Esophagus mucosa (tissue), 1 donor: ENCODE data around the gene DPP6. TPM values are rescaled to one million over a fixed set of nuclear protein-coding genes. Genes with fewer than 3 reads are reported as not detected.

Source experiments
- ATAC-seq: fragments of 200-7000 bp; cut with Tn5 transposase; one replicate; pipeline ENCODE4 v1.9.1; 2020
- total RNA-seq: library from RNA; stranded (reverse); gene quantifications from one replicate; pipeline ENCODE4 v1.2.4, GENCODE V29; 2023
- donor health status: DM: yes; HTN: yes; CAD: no.

The DPP6 gene
- total RNA-seq, 1 donor from 2014 or later = 0.12 TPM

DNA sequence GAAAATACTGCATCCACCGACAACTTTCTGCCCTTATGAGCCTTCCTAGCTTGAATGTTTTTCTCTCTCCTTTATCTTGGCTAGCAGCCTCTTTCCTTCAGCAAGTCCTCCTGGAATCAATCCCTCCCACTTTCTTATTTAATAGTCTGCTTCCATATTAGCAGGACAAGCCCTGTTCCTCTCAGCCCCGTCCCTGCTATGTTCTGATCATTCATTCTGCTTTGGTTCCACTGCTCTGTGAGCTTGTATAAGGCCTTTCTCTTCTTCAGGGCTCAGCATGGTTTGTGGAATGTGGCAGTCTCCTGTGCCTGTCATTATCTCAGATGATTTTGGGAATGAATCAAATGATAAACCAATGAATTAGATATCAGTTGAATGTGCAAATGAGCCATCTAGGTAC lies 420.1 kb downstream of the DPP6 start:
- ATAC-seq = no peak

DNA sequence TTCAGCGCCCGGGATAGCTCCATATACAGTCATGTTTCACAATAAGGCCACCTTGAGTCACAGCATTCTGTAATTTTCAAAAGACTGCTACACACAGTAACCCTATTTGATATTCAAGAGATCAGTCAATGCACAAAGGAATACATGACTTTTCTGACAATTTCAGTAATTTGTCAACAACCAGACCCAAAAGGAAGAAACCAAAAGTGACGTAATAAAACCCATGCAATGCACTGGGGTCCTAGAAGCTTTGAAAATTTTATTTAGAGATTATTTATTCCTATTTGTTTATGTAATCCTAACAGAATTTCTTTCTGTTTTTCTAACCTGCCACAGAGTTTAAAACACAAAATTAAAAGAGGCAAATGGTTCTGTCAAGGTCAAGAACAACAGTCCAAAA lies 421.2 kb downstream of the DPP6 start:
- ATAC-seq = no peak

GRCh38 chr7:154474903-154475520 lies 422.8 kb downstream of the DPP6 start:
- no peak for ATAC-seq

DNA sequence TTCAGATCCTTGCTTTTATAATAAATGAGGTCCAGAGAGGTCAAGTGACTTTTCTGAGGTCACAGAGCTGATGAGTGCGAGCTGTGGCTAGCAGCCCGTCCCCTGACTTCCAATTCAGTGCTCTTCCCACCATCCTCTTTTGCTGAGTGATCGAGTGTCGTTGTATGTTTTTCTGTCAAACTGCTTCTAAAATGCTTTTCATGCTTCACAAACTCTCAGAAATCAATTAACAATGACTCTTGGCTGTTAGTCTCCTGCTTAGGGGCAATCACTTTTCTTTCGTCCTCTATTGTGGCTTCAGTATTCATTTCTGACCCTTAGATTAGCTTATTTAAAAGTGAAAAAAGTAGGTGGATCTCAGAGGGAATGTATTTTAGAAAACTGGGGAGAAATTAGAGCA lies 423.7 kb downstream of the DPP6 start:
- ATAC-seq = no peak

GRCh38 chr7:154480817-154481216 lies 428.6 kb downstream of the DPP6 start:
- no peak for ATAC-seq

DNA sequence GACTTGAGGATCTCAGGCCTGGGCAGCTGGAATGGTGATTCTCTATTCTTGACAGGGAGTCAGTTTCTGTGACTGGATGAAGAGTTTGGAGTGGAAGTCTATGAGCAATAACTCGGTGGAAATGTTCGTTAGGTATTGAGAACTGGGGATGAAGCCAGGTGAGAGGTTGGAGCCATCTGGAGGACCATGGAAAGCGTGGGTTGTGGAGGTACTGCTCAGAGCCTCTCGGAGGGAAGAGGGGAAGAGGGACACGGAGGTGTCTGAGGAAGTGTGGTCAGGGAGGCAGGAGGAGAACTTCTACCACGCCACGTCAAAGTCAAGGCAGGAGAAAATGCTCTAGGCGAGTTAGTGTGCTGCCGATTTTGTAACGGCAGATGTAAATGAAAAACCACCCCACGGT lies 430.7 kb downstream of the DPP6 start:
- no peak for ATAC-seq

DNA sequence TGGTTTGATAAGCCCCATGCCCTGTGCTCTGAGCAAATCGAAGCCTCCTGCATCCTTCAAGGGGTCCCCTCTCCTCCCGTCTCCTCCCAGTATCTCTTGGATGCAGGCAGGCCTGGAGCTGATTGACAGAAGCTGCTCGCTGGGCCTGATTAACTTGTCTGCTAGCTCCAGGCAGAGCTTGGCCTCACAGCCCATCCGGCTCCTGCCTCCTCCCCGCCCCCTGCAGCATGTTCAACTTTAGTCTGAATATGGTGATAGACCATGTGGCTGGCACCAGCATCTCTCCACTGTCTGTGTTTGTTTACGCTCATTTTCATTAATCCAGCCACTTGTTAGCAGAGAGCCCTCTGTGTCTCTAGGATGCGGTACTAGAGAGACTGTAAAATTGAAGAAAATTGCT lies 432.2 kb downstream of the DPP6 start:
- ATAC-seq = no peak

DNA sequence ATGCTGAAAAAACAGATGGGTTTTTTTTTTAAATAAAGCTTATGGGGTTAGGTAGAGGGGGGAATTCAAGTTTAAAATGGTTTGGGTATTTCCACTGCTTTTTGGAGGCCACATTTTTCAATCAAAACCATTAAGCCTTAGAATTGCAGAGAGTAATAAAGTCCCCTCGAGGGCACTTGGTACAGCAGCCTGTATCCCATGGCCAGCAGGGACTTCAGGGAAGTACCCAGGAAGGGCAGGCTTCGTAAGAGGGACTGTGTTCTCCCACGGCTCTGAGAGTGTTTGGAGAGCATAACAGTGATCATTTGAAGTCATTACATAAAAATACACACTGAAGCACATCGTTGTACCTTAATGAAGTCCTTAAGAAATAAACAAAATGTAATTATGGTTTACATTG lies 432.7 kb downstream of the DPP6 start:
- ATAC-seq = no peak

- no peak for ATAC-seq
Measured at GRCh38 chr7:154489897-154490296, 437.7 kb downstream of the DPP6 start.

- ATAC-seq = no peak
Measured at GRCh38 chr7:154493594-154493993, 441.4 kb downstream of the DPP6 start.

- ATAC-seq = no peak
Measured at GRCh38 chr7:154497751-154498150, 445.6 kb downstream of the DPP6 start.

DNA sequence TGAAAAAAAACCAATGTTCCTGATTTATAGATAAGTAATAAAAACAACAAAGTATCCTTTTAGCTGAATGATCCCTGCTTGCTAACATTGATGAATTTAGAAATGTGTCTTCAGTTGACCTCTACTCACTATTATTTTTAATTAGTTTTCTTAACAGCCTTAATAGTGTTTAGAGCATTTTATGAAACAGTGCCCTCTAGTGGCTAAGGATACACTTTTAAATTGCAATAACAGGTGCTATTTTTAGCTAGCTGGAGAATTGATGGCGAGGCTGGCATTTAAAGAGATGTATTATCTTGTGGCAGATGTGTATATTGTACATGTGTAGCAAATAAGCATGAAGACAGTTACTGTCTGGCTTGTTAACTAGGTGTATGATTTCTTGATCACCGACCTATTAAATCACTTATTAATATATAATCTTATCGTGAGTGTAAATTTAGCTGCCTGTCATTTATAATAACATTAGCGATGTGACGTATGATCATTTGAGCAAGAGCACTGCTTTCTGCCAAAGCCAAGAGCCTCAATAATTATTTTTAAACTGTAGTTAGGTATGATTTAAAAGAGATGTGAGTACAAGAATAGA lies 451.9 kb downstream of the DPP6 start:
- ATAC-seq = no peak

GRCh38 chr7:154504918-154505317 lies 452.7 kb downstream of the DPP6 start:
- no peak for ATAC-seq

DNA sequence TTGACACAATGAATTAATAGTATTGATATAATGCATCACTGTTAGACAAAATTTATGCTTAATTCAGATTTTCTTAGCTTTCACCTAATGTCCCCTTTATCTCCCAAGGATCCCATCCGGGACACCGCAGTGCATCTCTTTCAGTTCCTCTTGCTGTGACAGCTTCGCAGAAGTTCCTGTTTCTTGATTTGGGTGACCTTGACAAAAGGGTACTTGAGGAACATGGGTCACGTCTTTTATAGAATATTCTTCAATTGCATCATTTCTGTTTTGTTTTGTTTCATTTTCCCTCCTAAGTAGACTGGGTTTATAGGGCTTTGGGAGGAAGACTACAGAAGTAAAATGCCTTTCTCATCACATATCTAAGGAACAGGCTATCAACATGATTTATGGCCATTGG lies 453.2 kb downstream of the DPP6 start:
- ATAC-seq = no peak

DNA sequence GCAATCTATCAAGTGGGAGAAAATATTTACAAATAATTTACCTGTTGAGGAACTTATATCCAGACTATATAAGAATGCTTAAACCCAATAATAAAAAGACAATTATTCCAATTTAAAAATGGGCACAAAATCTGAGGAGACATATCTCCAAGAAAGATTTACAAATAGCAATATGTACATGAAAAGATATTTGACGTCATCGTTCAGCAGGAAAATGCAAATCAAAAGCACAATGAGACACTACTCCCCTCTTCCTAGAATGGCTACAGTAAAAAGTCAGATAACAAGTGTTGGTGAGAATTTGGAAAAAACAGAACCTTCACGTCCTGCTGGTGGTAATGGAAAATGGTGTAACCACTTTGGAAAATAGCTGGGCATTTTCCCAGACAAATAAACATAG lies 457.0 kb downstream of the DPP6 start:
- ATAC-seq = no peak

GRCh38 chr7:154512121-154512833 lies 460.1 kb downstream of the DPP6 start:
- no peak for ATAC-seq

- ATAC-seq = no peak
Measured at GRCh38 chr7:154517768-154518167, 465.6 kb downstream of the DPP6 start.

DNA sequence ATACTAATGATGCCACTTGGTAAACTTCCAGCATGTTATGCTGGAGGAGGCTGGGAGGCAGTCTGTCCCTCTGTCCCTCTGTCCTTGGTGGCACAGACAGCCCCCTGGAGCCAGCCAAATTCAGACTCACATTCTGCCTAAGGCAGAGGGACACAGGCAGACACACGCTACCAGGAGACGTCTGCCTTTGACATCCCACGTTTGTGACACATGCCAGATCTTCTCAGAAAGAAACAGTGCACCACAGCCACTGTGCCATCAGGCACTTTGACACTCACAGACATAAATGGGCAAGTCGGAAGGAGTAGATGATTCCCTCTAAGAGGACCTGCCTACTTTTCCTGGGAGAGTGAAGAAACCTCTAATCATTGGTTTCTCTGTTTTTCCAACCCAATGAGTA lies 467.0 kb downstream of the DPP6 start:
- no peak for ATAC-seq

GRCh38 chr7:154530136-154530535 lies 477.9 kb downstream of the DPP6 start:
- ATAC-seq = no peak

DNA sequence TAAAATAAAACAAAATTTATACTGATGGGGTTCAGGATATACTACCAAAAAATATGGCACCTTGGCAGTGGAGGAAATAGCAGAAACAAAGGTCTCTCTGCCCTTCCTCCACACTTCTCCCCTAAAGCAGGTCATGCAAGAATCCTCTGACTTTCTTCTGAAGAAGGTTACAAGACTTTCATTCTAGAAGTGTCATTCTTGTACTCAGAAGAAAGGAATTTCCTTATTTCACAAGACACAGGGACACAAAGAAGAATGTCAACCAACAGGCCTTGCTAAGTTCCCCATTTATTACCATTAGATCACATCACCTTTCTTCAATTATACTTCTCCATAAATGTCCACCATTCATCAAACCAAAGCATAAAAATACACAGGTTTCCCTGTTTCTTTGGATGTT lies 480.6 kb downstream of the DPP6 start:
- ATAC-seq = no peak

DNA sequence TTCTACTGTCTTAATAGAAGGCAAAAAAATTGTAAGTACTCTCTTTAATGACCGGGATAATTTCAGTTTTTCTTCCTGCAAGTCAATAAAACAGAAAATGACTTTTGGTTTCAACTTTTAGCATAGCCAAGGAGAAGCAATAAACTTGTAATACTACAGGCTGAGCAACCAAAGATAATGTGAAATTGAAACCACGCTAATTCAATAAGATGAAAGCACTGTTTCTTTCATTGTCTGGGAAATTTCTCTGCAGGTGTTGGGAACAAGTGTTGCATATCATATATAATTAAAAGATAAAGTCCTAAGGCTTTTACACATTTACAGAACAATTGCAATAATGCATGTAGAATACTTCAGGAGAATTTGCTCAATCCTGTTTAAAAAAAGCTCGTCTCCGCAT lies 488.4 kb downstream of the DPP6 start:
- ATAC-seq = no peak

DNA sequence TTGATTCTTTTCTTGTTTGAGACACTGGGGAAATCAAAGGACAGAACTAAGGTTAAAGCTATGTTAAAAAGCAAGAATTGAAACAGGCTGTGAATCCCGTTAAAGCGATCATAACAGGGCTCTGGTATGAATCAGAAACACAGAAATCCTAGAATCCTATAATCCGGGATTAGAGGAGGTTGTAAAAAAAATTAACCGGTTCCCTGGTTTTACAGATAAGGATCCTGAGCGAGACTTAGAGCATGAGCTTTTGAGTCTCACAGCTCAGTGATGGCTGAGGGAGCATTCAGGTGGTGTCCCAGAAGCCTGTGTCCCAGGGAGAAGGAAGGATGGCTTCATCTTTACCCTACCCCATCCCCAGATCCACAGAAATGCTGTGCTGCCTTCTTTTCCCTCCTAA lies 489.4 kb downstream of the DPP6 start:
- ATAC-seq = no peak

- ATAC-seq = no peak
Measured at GRCh38 chr7:154546946-154547587, 494.9 kb downstream of the DPP6 start.

GRCh38 chr7:154553711-154554265 lies 501.6 kb downstream of the DPP6 start:
- ATAC-seq = no peak
